ENCODE results near the gene KCNG3.

KCNG3 gene

DNA sequence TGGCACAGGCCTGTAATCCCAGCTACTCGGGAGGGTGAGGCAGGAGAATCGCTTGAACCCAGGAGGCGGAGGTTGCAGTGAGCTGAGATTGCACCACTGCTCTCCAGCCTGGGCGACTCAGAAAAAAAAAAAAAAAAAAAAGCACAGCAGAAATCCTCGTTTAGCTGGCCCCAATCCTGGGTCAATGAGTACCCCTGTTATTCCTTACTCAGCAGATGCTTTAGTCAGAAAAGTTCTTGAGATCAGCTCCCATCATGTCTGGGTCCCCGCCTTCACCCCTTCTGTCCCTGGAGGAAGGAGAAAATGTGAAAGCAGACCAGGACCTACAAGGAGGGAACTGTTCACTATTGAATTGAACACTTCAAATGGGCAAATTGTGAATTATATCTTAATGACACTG, 16.4 kb upstream of the KCNG3 start:
- H3K9me3 ChIP-seq = no peaks in the 10 kb centered on the region
- H3K4me3 ChIP-seq (ENCODE audit: low read depth in 1 of 2, low read length in 1 of 2) = no peak overlapping the region
- no peaks in the 10 kb centered on the region for H3K36me3 ChIP-seq
- no peaks in the 10 kb centered on the region for H3K4me1 ChIP-seq (ENCODE audit: control insufficient read depth in 1 of 2, insufficient read depth in 1 of 2, low read depth in 1 of 2, low read length in 1 of 2)
- H3K27ac ChIP-seq = no peak overlapping the region
- peaks cover 28% of the 10 kb centered on the region for H3K27me3 ChIP-seq
- TF ChIP-seq, protein P1, sequence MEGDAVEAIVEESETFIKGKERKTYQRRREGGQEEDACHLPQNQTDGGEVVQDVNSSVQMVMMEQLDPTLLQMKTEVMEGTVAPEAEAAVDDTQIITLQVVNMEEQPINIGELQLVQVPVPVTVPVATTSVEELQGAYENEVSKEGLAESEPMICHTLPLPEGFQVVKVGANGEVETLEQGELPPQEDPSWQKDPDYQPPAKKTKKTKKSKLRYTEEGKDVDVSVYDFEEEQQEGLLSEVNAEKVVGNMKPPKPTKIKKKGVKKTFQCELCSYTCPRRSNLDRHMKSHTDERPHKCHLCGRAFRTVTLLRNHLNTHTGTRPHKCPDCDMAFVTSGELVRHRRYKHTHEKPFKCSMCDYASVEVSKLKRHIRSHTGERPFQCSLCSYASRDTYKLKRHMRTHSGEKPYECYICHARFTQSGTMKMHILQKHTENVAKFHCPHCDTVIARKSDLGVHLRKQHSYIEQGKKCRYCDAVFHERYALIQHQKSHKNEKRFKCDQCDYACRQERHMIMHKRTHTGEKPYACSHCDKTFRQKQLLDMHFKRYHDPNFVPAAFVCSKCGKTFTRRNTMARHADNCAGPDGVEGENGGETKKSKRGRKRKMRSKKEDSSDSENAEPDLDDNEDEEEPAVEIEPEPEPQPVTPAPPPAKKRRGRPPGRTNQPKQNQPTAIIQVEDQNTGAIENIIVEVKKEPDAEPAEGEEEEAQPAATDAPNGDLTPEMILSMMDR (IDR thresholded peaks at IDR 0.05) = no peak

DNA sequence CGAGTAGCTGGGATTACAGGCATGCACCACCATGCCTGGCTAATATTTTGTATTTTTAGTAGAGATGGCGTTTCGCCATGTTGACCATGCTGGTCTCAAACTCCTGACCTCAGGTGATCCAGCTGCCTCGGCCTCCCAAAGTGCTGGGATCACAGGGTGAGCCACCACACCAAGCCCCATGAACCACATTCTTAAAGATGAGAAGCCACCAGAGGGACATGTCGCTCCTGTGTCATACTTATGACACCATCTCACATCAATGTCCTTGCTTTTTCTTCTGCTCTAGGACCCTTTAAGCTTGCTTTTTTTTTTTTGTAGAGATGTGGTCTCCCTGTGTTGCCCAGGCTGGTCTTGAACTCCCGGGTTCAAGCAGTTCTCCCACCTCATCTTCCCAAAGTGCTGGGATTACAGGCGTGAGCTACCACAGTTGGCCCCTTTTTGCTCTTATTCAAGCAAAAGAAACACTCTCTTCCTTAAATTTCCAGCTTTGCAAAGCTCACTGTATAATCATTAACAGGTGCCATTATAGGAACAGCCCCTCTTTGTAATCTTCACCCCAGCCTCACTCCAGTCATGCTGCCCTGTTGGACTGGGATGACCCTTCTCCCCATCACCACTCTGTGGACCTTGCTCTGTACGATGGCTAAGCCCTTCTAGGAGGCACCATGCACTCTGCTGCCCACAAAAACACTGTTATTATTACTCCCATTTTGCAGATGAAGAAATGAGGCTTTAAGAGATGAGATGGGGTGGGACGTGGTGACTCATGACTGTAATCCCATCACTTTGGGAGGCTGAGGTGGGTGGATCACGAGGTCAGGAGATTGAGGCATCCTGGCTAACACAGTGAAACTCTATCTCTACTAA, 10.8 kb upstream of the KCNG3 start:
- Histone ChIP-seq H3K27ac (no peak overlapping the region), H3K36me3 (no peaks in the 10 kb centered on the region), H3K9me3 (no peaks in the 10 kb centered on the region), H3K4me3 (ENCODE audit: low read depth in 1 of 2, low read length in 1 of 2) (no peak overlapping the region), H3K27me3 (peaks cover 23% of the 10 kb centered on the region), H3K4me1 (ENCODE audit: control insufficient read depth in 1 of 2, insufficient read depth in 1 of 2, low read depth in 1 of 2, low read length in 1 of 2) (no peaks in the 10 kb centered on the region)
- TF ChIP-seq, protein P1 (IDR thresholded peaks at IDR 0.05) = no peak

DNA sequence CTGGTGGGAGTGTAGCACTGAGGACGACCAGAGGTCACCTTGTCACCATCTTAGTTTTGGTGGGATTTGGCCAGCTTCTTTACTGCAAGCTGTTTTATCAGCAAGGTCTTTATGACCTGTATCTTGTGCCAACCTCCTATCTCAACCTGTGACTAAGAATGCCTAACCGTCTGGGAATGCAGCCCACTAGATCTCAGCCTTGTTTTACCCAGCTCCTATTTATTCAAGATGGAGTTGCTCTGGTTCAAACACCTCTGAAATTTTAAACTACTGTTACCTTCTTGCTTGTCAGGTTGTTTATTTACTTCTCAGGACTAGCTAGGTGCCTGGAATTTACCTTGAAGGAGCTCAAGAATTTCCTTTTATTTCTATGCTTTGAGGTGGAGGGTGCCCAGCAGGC, 9.5 kb upstream of the KCNG3 start:
- H3K9me3 ChIP-seq = no peaks in the 10 kb centered on the region
- H3K4me1 ChIP-seq (ENCODE audit: control insufficient read depth in 1 of 2, insufficient read depth in 1 of 2, low read depth in 1 of 2, low read length in 1 of 2) = no peaks in the 10 kb centered on the region
- no peaks in the 10 kb centered on the region for H3K36me3 ChIP-seq
- TF ChIP-seq, protein P1 (IDR thresholded peaks at IDR 0.05) = no peak
- H3K27ac ChIP-seq = no peak overlapping the region
- H3K27me3 ChIP-seq = peaks cover 23% of the 10 kb centered on the region
- no peak overlapping the region for H3K4me3 ChIP-seq (ENCODE audit: low read depth in 1 of 2, low read length in 1 of 2)

DNA sequence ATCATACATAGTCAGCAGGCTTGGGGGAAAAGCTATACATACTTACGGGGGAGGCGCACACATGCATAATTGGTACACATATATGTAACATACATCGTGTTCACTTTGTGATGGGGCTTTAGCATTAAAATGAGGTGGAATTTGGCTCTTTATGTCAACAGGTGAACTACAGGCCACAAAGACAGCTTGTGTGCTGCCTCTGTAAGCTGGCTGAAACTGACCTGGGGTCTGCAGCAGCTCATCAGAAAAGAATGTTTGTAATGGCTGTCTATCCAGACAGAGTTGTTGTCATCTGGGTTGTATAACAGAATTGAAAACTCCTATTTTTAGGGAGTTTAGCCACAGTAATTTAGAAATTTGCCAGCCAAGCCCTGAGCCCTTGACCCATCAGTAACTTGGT, 4.7 kb upstream of the KCNG3 start:
- H3K27ac ChIP-seq = no peak overlapping the region
- TF ChIP-seq, protein P1 (IDR thresholded peaks at IDR 0.05) = no peak
- no peaks in the 10 kb centered on the region for H3K36me3 ChIP-seq
- H3K9me3 ChIP-seq = no peaks in the 10 kb centered on the region
- H3K4me1 ChIP-seq (ENCODE audit: control insufficient read depth in 1 of 2, insufficient read depth in 1 of 2, low read depth in 1 of 2, low read length in 1 of 2) = peaks cover 14% of the 10 kb centered on the region in 2 experiments
- H3K27me3 ChIP-seq = peaks cover 47% of the 10 kb centered on the region
- no peak overlapping the region for H3K4me3 ChIP-seq (ENCODE audit: low read depth in 1 of 2, low read length in 1 of 2)

DNA sequence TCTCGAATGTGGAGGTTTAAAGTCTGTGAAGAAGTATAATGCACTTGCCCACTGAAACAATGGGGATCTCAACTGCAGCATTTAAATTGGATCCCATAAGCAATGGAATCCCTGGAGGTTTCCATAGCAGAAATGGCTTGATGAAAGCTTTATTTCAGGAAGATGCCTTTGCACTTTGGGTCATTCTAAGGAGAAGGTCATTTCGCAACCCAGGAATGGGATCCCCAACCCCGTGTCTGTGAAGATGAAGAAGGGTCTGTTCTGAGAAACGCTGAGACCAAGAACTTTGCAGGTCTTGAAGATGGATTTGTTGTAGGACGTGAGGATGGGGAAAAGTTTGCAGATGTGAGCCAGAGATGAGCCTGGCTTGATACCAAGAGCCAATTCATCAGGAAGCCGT, 1.8 kb upstream of the KCNG3 start:
- H3K27ac ChIP-seq = no peak overlapping the region
- TF ChIP-seq, protein P1 (IDR thresholded peaks at IDR 0.05) = no peak
- H3K4me3 ChIP-seq (ENCODE audit: low read depth in 1 of 2, low read length in 1 of 2) = no peak overlapping the region

More for the DNA sequence above, 1.8 kb upstream of the KCNG3 start:
- H3K36me3 ChIP-seq = no peaks in the 10 kb centered on the region
- H3K4me1 ChIP-seq (ENCODE audit: control insufficient read depth in 1 of 2, insufficient read depth in 1 of 2, low read depth in 1 of 2, low read length in 1 of 2) = peaks cover 20 to 23% of the 10 kb centered on the region in 2 experiments
- H3K27me3 ChIP-seq = peaks cover 76% of the 10 kb centered on the region
- no peaks in the 10 kb centered on the region for H3K9me3 ChIP-seq

Data from neutrophil (primary cell).